Gastroesophageal sphincter (tissue), 3 donors: Measurements from ENCODE around the gene LRBA.

Experiments used
- POLR2A ChIP-seq, 2 donors: fragments of 450-650 bp; IDR thresholded peaks; one replicate each; pipeline ENCODE4 v1.6.1; 2017; ENCODE audit warnings: antibody characterized with exemption in 2 of 2, mild to moderate bottlenecking in 2 of 2, moderate library complexity in 1 of 2
- TF ChIP-seq, protein P1 (sequence below), 4 experiments: fragments of 200-600 bp in 2 of 4; fragments of 450-650 bp in 2 of 4; sonication (generic) in 1 of 4; IDR thresholded peaks; one replicate each; pipeline ENCODE4 v1.5.1; 2017 to 2019; ENCODE audit warnings: antibody characterized with exemption in 4 of 4, mild to moderate bottlenecking in 2 of 4, moderate library complexity in 2 of 4

DNA sequence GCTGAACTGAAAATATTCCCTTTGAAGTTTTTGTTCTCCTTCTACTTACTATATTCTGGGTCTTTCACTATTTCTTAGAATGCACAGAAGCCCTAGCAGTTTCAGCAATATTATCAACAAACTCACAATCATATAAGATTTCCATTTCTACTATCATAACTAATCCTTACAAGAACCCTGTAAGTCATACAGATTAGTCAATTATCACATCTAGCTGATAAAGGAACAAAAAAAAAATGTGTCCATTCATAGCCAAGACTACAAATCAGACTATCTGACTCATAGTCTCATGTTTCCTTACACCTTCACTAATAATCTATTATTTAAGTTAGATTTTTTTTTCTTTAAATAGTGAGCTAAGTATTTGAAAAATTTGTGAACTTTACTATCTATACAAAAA lies 72.5 kb downstream of the LRBA start:
- TF ChIP-seq, protein P1, sequence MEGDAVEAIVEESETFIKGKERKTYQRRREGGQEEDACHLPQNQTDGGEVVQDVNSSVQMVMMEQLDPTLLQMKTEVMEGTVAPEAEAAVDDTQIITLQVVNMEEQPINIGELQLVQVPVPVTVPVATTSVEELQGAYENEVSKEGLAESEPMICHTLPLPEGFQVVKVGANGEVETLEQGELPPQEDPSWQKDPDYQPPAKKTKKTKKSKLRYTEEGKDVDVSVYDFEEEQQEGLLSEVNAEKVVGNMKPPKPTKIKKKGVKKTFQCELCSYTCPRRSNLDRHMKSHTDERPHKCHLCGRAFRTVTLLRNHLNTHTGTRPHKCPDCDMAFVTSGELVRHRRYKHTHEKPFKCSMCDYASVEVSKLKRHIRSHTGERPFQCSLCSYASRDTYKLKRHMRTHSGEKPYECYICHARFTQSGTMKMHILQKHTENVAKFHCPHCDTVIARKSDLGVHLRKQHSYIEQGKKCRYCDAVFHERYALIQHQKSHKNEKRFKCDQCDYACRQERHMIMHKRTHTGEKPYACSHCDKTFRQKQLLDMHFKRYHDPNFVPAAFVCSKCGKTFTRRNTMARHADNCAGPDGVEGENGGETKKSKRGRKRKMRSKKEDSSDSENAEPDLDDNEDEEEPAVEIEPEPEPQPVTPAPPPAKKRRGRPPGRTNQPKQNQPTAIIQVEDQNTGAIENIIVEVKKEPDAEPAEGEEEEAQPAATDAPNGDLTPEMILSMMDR (IDR thresholded peaks at IDR 0.05) = no peak
- TF ChIP-seq POLR2A (IDR thresholded peaks at IDR 0.05) = no peak
